OCI-LY7 (cell line): ENCODE measurements around the gene GNAO1. TPM values are rescaled to one million over a fixed set of nuclear protein-coding genes. Genes with fewer than 3 reads are reported as not detected.

Experiments
- BruUV-seq: library from RNA; stranded (reverse); fragments of 400-500 nt; replicated peaks from 2 replicates; lab custom pipeline; 2021; lab: Mats Ljungman, UMichigan
- CTCF ChIA-PET: fragments of 300-600 bp; sonication (Branson Sonifier 250); formaldehyde crosslinking; loops from one replicate; lab custom pipeline; 2022; ENCODE audit warnings: antibody characterized with exemption; ENCODE audit not compliant: unreplicated experiment; lab: Charles Lee
- POLR2A ChIA-PET: fragments of 300-600 bp; sonication (Branson Sonifier 250); formaldehyde crosslinking; loops from one replicate; lab custom pipeline; 2022; ENCODE audit warnings: antibody characterized with exemption; lab: Charles Lee
- DNase-seq: peaks from one replicate; pipeline ENCODE4 v3.0.0-alpha.2; 2015; ENCODE audit warnings: low spot score
- H2AFZ ChIP-seq: fragments of 200-600 bp; sonication (generic), shearing (Covaris generic); 2 replicates; pipeline ENCODE4 v1.6.1; 2014; ENCODE audit warnings: mild to moderate bottlenecking, antibody characterized with exemption, low read length, moderate library complexity
- H3K27ac ChIP-seq: fragments of 200-600 bp; sonication (generic); 2 replicates; pipeline ENCODE4 v1.5.1; 2014; ENCODE audit warnings: mixed run types, low read depth, mild to moderate bottlenecking, moderate library complexity, low read length, inconsistent platforms; ENCODE audit not compliant: poor library complexity, severe bottlenecking
- H3K36me3 ChIP-seq: fragments of 200-600 bp; sonication (generic); 2 replicates; pipeline ENCODE4 v1.6.1; 2014; ENCODE audit warnings: mild to moderate bottlenecking, antibody characterized with exemption, low read length, moderate library complexity, mixed read lengths; ENCODE audit not compliant: insufficient read depth
- H3K4me1 ChIP-seq: fragments of 200-600 bp; sonication (generic); 2 replicates; pipeline ENCODE4 v1.5.1; 2014; ENCODE audit warnings: mild to moderate bottlenecking, low read length; ENCODE audit not compliant: insufficient read depth, poor library complexity, severe bottlenecking
- H3K4me2 ChIP-seq: fragments of 200-600 bp; sonication (generic); 2 replicates; pipeline ENCODE4 v1.6.1; 2014; ENCODE audit warnings: mild to moderate bottlenecking, low read length
- H3K4me3 ChIP-seq: fragments of 200-600 bp; sonication (generic); 2 replicates; pipeline ENCODE4 v1.5.1; 2014; ENCODE audit warnings: mild to moderate bottlenecking, low read depth, low read length; ENCODE audit not compliant: poor library complexity, severe bottlenecking
- H3K79me2 ChIP-seq: fragments of 200-600 bp; sonication (generic); 2 replicates; pipeline ENCODE4 v1.6.1; 2016; ENCODE audit warnings: low read depth, mild to moderate bottlenecking, low read length, moderate library complexity, mixed read lengths; ENCODE audit not compliant: insufficient read depth
- H3K9me2 ChIP-seq: fragments of 200-600 bp; sonication (generic); 2 replicates; pipeline ENCODE4 v1.6.1; 2016; ENCODE audit warnings: mild to moderate bottlenecking, low read length, mixed read lengths; ENCODE audit not compliant: insufficient read depth
- H3K9me3 ChIP-seq: fragments of 200-600 bp; sonication (generic); 2 replicates; pipeline ENCODE4 v1.6.1; 2014; ENCODE audit warnings: mild to moderate bottlenecking, mixed run types, low read length, mixed read lengths
- H4K20me1 ChIP-seq: fragments of 200-600 bp; sonication (generic); 2 replicates; pipeline ENCODE4 v1.6.1; 2014; ENCODE audit warnings: mild to moderate bottlenecking, antibody characterized with exemption, low read length, moderate library complexity, mixed read lengths; ENCODE audit not compliant: insufficient read depth
- CTCF ChIP-seq: fragments of 200-600 bp; sonication (generic); conservative IDR thresholded peaks from 2 replicates; pipeline ENCODE4 v1.5.1; 2014; ENCODE audit warnings: mild to moderate bottlenecking, antibody characterized with exemption, low read length, moderate library complexity, mixed read lengths
- EZH2phosphoT487 ChIP-seq: fragments of 200-600 bp; sonication (generic); IDR thresholded peaks from 2 replicates; pipeline ENCODE4 v1.6.1; 2018; ENCODE audit warnings: low read depth, borderline replicate concordance, mild to moderate bottlenecking, mixed run types, antibody characterized with exemption, low read length, moderate library complexity, mixed read lengths
- intact Hi-C: fragments of 100-400 bp; cut with micrococcal nuclease; formaldehyde crosslinking; loops from one replicate; pipeline ENCODE4 v1.10.0; 2022; ENCODE audit not compliant: unreplicated experiment
- total RNA-seq, 2 experiments: library from RNA; depleted of rRNA in 1 of 2; stranded (reverse); fragments of >200 nt in 1 of 2; shearing (Covaris generic) in 1 of 2; gene quantifications; 2 replicates each; pipeline ENCODE4 v1.2.3, GENCODE V29; 2014 to 2022

The GNAO1 gene
- total RNA-seq, 2 experiments from 2014 or later = not detected

- ChIA-PET CTCF (interaction anchor here (0.5 kb wide), 1 partner anchor 1407 kb away, joined by 8 read pairs; no protein-coding TSS in a partner anchor), POLR2A (interaction anchor here (0.6 kb wide), 1 partner anchor 115 kb away, joined by 4 read pairs; no protein-coding TSS in a partner anchor)
- Histone ChIP-seq H3K4me3 (no peak overlapping the region), H3K9me3 (no peaks in the 10 kb centered on the region), H3K36me3 (no peaks in the 10 kb centered on the region), H2AFZ (no peak overlapping the region), H3K27ac (no peak overlapping the region), H3K4me2 (no peak overlapping the region), H3K4me1 (peaks cover 8% of the 10 kb centered on the region), H4K20me1 (no peaks in the 10 kb centered on the region), H3K79me2 (no peaks in the 10 kb centered on the region), H3K9me2 (no peaks in the 10 kb centered on the region)
- intact Hi-C loops = no loop called here
- TF ChIP-seq EZH2phosphoT487 (no peak), CTCF (no peak)
- no TSS peak for BruUV-seq
- DNase-seq = no peak
These were observed 137.2 kb downstream of the GNAO1 start for GRCh38 chr16:56328276-56329022.

GRCh38 chr16:56329887-56330286 lies 138.6 kb downstream of the GNAO1 start:
- Histone ChIP-seq H2AFZ (no peak overlapping the region), H3K9me3 (no peaks in the 10 kb centered on the region), H3K4me2 (no peak overlapping the region), H3K4me1 (peaks cover 8% of the 10 kb centered on the region), H3K9me2 (no peaks in the 10 kb centered on the region), H3K79me2 (no peaks in the 10 kb centered on the region), H3K36me3 (no peaks in the 10 kb centered on the region), H3K27ac (no peak overlapping the region), H3K4me3 (no peak overlapping the region), H4K20me1 (no peaks in the 10 kb centered on the region)
- DNase-seq = no peak
- no peak for TF ChIP-seq EZH2phosphoT487
- intact Hi-C loops = no loop called here
- ChIA-PET CTCF (no interaction called here), POLR2A (interaction anchor here (1.5 to 1.6 kb wide), 2 partner anchors 9 to 10 kb away, joined by 3 to 4 read pairs; no protein-coding TSS in a partner anchor)
- BruUV-seq = no TSS peak

GRCh38 chr16:56330476-56330875 lies 139.2 kb downstream of the GNAO1 start:
- Histone ChIP-seq H3K36me3 (no peaks in the 10 kb centered on the region), H3K4me2 (peak overlapping the region; percentile 20; the same call in 1 of the 2 replicates), H3K27ac (no peak overlapping the region), H4K20me1 (no peaks in the 10 kb centered on the region), H3K79me2 (no peaks in the 10 kb centered on the region), H3K4me3 (no peak overlapping the region), H2AFZ (peak overlapping the region; percentile 37; the same call in 1 of the 2 replicates), H3K4me1 (peaks cover 8% of the 10 kb centered on the region), H3K9me2 (no peaks in the 10 kb centered on the region), H3K9me3 (no peaks in the 10 kb centered on the region)
- CTCF ChIA-PET = no interaction called here
- TF ChIP-seq CTCF = no peak
- no peak for TF ChIP-seq EZH2phosphoT487
- POLR2A ChIA-PET = interaction anchor here (1.5 to 1.6 kb wide), 2 partner anchors 8 to 11 kb away, joined by 3 to 4 read pairs; no protein-coding TSS in a partner anchor
- DNase-seq = no peak
- BruUV-seq = no TSS peak
- intact Hi-C loops = no loop called here
